GM12891 (cell line): Measurements from ENCODE around the gene MYL7.

Experiments
- DNase-seq: peaks from one replicate; pipeline ENCODE4 v3.0.0; 2011; ENCODE audit warnings: low spot score; ENCODE audit not compliant: insufficient read length
- FAIRE-seq: peaks from 2 replicates; lab custom pipeline; 2011; peaks lifted over from hg19 to GRCh38; lab: Jason Lieb, UNC
- PAX5 ChIP-seq: IDR thresholded peaks from 2 replicates; pipeline ENCODE4 v1.6.1; 2011; ENCODE audit warnings: low read length, moderate library complexity, mild to moderate bottlenecking; ENCODE audit not compliant: insufficient read depth, severe bottlenecking
- POLR2A ChIP-seq: IDR thresholded peaks from 2 replicates; pipeline ENCODE4 v1.6.1; 2011; ENCODE audit warnings: low read depth, low read length, control low read depth
- POLR2AphosphoS5 ChIP-seq: IDR thresholded peaks from 2 replicates; pipeline ENCODE4 v1.6.1; 2011; ENCODE audit warnings: low read depth, low read length, control low read depth
- POU2F2 ChIP-seq: IDR thresholded peaks from 2 replicates; pipeline ENCODE4 v1.6.1; 2011; ENCODE audit warnings: low read depth, mild to moderate bottlenecking, control low read depth, low read length, moderate library complexity
- SPI1 ChIP-seq: IDR thresholded peaks from 2 replicates; pipeline ENCODE4 v1.6.1; 2011; ENCODE audit warnings: low read depth, low read length, control low read depth
- TAF1 ChIP-seq: IDR thresholded peaks from 2 replicates; pipeline ENCODE4 v1.6.1; 2011; ENCODE audit warnings: low read depth, low read length, control low read depth

Gene MYL7

GRCh38 chr7:44121761-44122420 is 19.2 kb downstream of the MYL7 start:
- no peak for TF ChIP-seq POU2F2
- no peak for TF ChIP-seq POLR2AphosphoS5
- no peak for TF ChIP-seq TAF1
- TF ChIP-seq SPI1: no peak
- TF ChIP-seq POLR2A: no peak
- no peak for TF ChIP-seq PAX5
- DNase-seq (no peak), FAIRE-seq (peak; percentile 43)

DNA sequence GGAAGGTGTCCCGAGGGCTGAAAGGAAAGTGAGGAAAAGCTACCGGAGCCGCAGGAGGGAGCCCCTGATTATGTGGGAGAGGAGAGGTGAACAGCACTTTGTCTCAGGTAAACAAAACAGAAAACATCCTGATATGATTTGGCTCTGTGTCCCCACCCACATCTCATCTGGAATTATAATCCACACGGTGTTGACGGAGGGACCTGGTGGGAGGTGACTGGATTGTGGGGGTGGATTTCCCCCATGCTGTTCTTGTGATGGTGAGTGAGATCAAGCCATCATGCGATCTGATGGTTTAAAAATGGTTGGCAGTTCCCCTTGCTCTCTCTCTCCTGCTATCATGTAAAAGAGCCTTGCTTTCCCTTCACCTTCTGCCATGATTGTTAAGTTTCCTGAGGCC is 20.7 kb downstream of the MYL7 start:
- DNase-seq (no peak), FAIRE-seq (no peak)
- TF ChIP-seq SPI1 (no peak), POLR2AphosphoS5 (no peak), TAF1 (no peak), POLR2A (no peak), POU2F2 (no peak), PAX5 (no peak)

GRCh38 chr7:44119829-44120380 is 21.2 kb downstream of the MYL7 start:
- FAIRE-seq: no peak
- TF ChIP-seq POLR2AphosphoS5: no peak
- DNase-seq: no peak

DNA sequence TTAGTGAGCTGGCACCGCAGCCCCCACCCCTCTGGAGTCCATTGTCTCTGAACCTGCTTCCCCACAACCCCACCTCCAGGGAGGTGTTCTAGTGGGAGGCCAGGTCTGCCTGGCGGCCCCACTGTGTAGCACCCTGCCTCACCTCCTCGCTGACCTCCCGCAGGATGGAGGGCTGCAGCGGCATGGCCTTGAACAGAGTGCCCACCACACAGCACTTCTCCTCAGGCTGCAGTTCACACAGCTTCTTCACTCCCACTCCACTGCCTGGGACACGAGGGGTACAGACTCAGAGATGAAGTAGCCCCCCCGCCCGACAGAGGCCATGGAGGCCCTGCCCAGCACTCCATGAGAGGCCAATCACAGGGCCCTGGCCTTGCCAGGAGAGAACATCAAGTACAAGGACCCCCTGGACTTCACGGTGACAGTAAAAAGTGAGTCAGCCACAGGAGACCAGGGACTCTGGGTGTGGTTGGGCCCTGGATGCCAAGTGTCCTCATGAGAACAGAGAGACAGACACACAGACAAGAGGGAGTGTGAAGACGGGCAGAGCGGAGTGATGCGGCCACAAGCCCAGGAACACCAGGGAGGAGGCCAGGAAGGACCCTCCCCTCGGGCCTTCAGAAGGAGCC is 23.2 kb downstream of the MYL7 start:
- no peak for TF ChIP-seq PAX5
- TF ChIP-seq POLR2AphosphoS5: no peak
- TF ChIP-seq POLR2A: no peak
- TF ChIP-seq SPI1: no peak
- TF ChIP-seq POU2F2: no peak
- no peak for TF ChIP-seq TAF1
- FAIRE-seq (no peak), DNase-seq (no peak)

GRCh38 chr7:44116789-44117666 is 24.1 kb downstream of the MYL7 start:
- DNase-seq (no peak), FAIRE-seq (no peak)
- no peak for TF ChIP-seq TAF1

GRCh38 chr7:44116087-44116788 is 24.9 kb downstream of the MYL7 start:
- DNase-seq: no peak
- no peak for FAIRE-seq
- TF ChIP-seq PAX5 (no peak), POU2F2 (no peak), POLR2AphosphoS5 (no peak), POLR2A (no peak), TAF1 (no peak), SPI1 (no peak)

- no peak for FAIRE-seq
- no peak for DNase-seq
These were observed 26.4 kb downstream of the MYL7 start for GRCh38 chr7:44114586-44115310.

GRCh38 chr7:44113764-44114354 is 27.3 kb downstream of the MYL7 start:
- no peak for TF ChIP-seq POLR2A
- no peak for TF ChIP-seq POLR2AphosphoS5
- TF ChIP-seq TAF1: no peak
- TF ChIP-seq SPI1: no peak
- TF ChIP-seq POU2F2: no peak
- TF ChIP-seq PAX5: no peak
- FAIRE-seq (no peak), DNase-seq (no peak)

More at GRCh38 chr7:44114586-44115310, 26.4 kb downstream of the MYL7 start:
- TF ChIP-seq POLR2AphosphoS5: no peak
- TF ChIP-seq SPI1: no peak
- TF ChIP-seq TAF1: no peak
- no peak for TF ChIP-seq POLR2A
- TF ChIP-seq PAX5: no peak
- TF ChIP-seq POU2F2: no peak
